ENCODE results near the gene ADAP1. TPM values are rescaled to one million over a fixed set of nuclear protein-coding genes. Genes with fewer than 3 reads are reported as not detected.

The ADAP1 gene
- total and polyA plus RNA-seq, 2 of the 8 experiments (the other 6 are each of a cell fraction or from before 2014, with no cell fraction given), result 5.8 to 6.1 TPM

- TF ChIP-seq CHD7 (IDR thresholded peaks at IDR 0.05; ENCODE audit: insufficient replicate concordance, low read length), result no peak
- TF ChIP-seq EP300 (IDR thresholded peaks at IDR 0.05; ENCODE audit: borderline replicate concordance in 1 of 2, low read depth in 2 of 2, low read length in 2 of 2), result no peak
- TF ChIP-seq JUN (IDR thresholded peaks at IDR 0.05; ENCODE audit: low read depth, low read length), result no peak
- TF ChIP-seq SIRT6 (IDR thresholded peaks at IDR 0.05; ENCODE audit: low read length), result no peak
- no peak for TF ChIP-seq KDM1A (IDR thresholded peaks at IDR 0.05; ENCODE audit: borderline replicate concordance, low read length)
- TF ChIP-seq ATF3 (IDR thresholded peaks at IDR 0.05; ENCODE audit: insufficient read depth, low read depth, low read length), result no peak
- no peak for TF ChIP-seq YY1 (IDR thresholded peaks at IDR 0.05; ENCODE audit: low read depth, low read length)
- TF ChIP-seq SAP30 (IDR thresholded peaks at IDR 0.05; ENCODE audit: insufficient read depth, insufficient replicate concordance, low read length), result no peak
- no peak for TF ChIP-seq POLR2AphosphoS5 (IDR thresholded peaks at IDR 0.05; ENCODE audit: low read depth, low read length)
- TF ChIP-seq HDAC2 (IDR thresholded peaks at IDR 0.05; ENCODE audit: borderline replicate concordance in 1 of 2, low read depth in 2 of 2, low read length in 2 of 2), result no peak
These were observed 97.9 kb downstream of the ADAP1 start (continued) for GRCh38 chr7:856444-857095.
